ENCODE measurements around the gene EED.
"Not testable (repeated sequence)": the region's sequence is repeated elsewhere in the genome, so short reads cannot be mapped to it uniquely, and the experiment has no call there.

EED gene

GRCh38 chr11:86301742-86302091 lies 57.2 kb downstream of the EED start:
- DNase-seq (ENCODE audit: extremely low read depth, insufficient read length): no peak
- Histone ChIP-seq H3K36me3 (ENCODE audit: control insufficient read depth, insufficient read depth, low read length) (no peaks in the 10 kb centered on the region; the same call in 1 of the 2 replicates), H3K4me3 (replicated peaks; ENCODE audit: low read depth, low read length) (peak overlapping the region; percentile 84), H3K27me3 (replicated peaks; ENCODE audit: control insufficient read depth, insufficient read depth, low read length) (no peaks in the 10 kb centered on the region)
- TF ChIP-seq CTCF (IDR thresholded peaks at IDR 0.05; ENCODE audit: insufficient read depth, low read length, poor library complexity, severe bottlenecking): no peak

GRCh38 chr11:86302092-86302793 lies 57.7 kb downstream of the EED start, which contains the start of gene HIKESHI:
TSS of gene HIKESHI (plus strand) at chr11:86302240. CDS start at chr11:86302449, 209 bp downstream.
- Histone ChIP-seq H3K36me3 (ENCODE audit: control insufficient read depth, insufficient read depth, low read length) (no peaks in the 10 kb centered on the region; the same call in 1 of the 2 replicates), H3K4me3 (replicated peaks; ENCODE audit: low read depth, low read length) (peak within 1 kb of the TSS; percentile 84), H3K27me3 (replicated peaks; ENCODE audit: control insufficient read depth, insufficient read depth, low read length) (no peaks in the 10 kb centered on the region)
- peak; percentile 86 for DNase-seq (ENCODE audit: extremely low read depth, insufficient read length)
- no peak for TF ChIP-seq CTCF (IDR thresholded peaks at IDR 0.05; ENCODE audit: insufficient read depth, low read length, poor library complexity, severe bottlenecking)

GRCh38 chr11:86303257-86303656 lies 58.7 kb downstream of the EED start:
- Histone ChIP-seq H3K36me3 (ENCODE audit: control insufficient read depth, insufficient read depth, low read length) (no peaks in the 10 kb centered on the region; the same call in 1 of the 2 replicates), H3K4me3 (replicated peaks; ENCODE audit: low read depth, low read length) (peak overlapping the region; percentile 84), H3K27me3 (replicated peaks; ENCODE audit: control insufficient read depth, insufficient read depth, low read length) (no peaks in the 10 kb centered on the region)
- DNase-seq (ENCODE audit: extremely low read depth, insufficient read length): no peak
- no peak for TF ChIP-seq CTCF (IDR thresholded peaks at IDR 0.05; ENCODE audit: insufficient read depth, low read length, poor library complexity, severe bottlenecking)

GRCh38 chr11:86308710-86309109 lies 64.2 kb downstream of the EED start:
- H3K27me3 ChIP-seq (replicated peaks; ENCODE audit: control insufficient read depth, insufficient read depth, low read length); DNase-seq (ENCODE audit: extremely low read depth, insufficient read length); H3K36me3 ChIP-seq (ENCODE audit: control insufficient read depth, insufficient read depth, low read length); H3K4me3 ChIP-seq (replicated peaks; ENCODE audit: low read depth, low read length): not testable (repeated sequence)

- no peak for DNase-seq (ENCODE audit: extremely low read depth, insufficient read length)
Observed at GRCh38 chr11:86313793-86314192, 69.2 kb downstream of the EED start.

More at GRCh38 chr11:86313793-86314192, 69.2 kb downstream of the EED start:
- Histone ChIP-seq H3K36me3 (ENCODE audit: control insufficient read depth, insufficient read depth, low read length) (no peaks in the 10 kb centered on the region; the same call in 1 of the 2 replicates), H3K27me3 (replicated peaks; ENCODE audit: control insufficient read depth, insufficient read depth, low read length) (no peaks in the 10 kb centered on the region), H3K4me3 (replicated peaks; ENCODE audit: low read depth, low read length) (no peak overlapping the region)
- no peak for TF ChIP-seq CTCF (IDR thresholded peaks at IDR 0.05; ENCODE audit: insufficient read depth, low read length, poor library complexity, severe bottlenecking)

Data from GM06990 (cell line).